ENCODE results near the gene RSRC1.
"Not testable (repeated sequence)": the region's sequence is repeated elsewhere in the genome, so short reads cannot be mapped to it uniquely, and the experiment has no call there.

Gene RSRC1

DNA sequence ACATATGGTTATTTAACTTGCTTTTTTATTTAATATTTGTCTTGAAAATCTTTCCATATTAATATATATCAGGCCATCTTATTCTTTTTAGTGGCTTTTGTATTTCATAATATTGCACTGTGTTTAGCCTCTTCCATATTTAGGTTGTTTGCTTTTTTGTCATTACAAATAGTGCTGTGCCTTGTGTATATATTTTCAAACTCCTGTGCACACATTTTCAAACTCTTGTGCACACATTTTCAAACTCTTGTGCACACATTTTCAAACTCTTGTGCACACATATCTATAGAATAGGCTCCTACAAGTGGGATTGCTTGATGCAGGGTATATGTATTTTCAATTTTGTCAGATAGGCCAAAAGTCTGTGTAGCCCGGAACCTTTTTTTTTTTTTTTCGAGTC is 343.1 kb downstream of the RSRC1 start:
- in situ Hi-C loops (cut with MboI; ENCODE audit: low sequenced_read_pairs): no loop called here

DNA sequence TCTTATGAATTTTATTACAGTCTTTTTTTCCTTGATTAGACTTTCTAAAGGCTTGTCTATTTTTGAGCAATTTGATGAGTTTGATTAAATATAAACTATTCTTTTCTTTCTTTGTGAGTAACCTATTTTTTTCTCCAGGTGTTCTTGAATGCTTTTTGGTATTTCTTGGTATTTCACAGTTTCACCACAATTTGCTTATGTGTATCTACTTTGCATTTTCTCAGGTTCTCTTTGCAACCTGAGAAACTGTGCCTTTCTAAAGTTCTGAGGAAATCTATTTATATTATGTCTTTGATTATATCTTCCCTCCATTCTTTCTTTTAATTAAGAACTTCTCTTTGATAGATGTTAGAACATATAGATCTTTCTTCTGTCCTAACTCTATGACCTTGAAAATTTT is 344.0 kb downstream of the RSRC1 start:
- in situ Hi-C loops (cut with MboI; ENCODE audit: low sequenced_read_pairs): no loop called here

DNA sequence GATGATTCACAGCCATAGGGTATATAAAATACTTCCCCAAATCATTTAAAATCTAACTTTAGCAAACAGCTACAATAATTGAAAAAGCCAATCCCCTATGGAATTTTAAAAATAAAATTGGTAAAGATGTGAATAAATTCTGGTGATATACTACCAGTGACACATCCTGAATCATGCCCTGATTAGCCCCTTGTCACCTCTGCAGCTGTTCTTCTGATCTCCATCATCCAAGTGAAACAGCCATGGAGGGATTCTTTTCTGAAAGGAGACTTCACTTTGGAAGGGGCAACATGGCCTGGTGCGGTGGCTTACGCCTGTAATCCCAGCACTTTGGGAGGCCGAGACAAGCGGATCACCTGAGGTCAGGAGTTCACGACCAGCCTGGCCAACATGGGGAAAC is 345.5 kb downstream of the RSRC1 start:
- in situ Hi-C loops (cut with MboI; ENCODE audit: low sequenced_read_pairs): no loop called here

DNA sequence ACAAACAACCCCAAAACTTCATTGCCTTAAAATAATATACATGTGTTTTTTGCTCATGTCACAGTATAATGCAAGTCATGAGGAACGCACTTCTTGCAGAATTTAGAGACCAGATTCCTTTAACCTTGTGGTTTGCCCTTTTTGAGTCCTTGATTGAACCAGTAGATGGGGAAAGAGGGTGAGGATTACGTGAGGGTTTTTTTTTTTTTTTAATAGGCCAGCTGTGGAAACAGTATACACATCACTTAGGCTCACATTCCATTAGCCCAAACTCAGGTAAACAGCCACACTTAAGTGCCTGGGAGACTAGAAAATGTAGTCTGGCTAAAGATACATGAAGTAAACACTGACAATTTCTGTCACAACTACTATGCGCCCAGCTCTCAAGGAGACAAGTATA is 346.2 kb downstream of the RSRC1 start:
- in situ Hi-C loops (cut with MboI; ENCODE audit: low sequenced_read_pairs): no loop called here

DNA sequence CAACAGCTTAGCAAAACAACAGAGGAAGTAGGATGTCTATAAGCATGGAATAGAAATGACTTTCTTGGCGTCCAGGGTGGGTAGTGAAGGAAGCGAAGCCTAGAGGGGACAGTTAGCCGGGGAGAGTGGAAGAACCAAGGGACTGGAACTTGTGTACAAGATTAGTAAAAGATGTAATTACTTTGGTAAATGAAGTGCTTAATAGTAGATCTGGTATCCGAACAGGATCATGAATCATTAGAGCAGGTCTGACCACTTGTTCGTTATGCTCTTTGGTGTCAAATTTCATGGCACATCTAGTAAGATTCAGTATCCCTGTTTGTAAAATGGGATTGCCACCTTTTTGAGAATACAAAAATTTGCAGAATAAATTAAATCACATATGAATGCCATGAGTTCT is 348.6 kb downstream of the RSRC1 start:
- in situ Hi-C loops (cut with MboI; ENCODE audit: low sequenced_read_pairs): no loop called here

DNA sequence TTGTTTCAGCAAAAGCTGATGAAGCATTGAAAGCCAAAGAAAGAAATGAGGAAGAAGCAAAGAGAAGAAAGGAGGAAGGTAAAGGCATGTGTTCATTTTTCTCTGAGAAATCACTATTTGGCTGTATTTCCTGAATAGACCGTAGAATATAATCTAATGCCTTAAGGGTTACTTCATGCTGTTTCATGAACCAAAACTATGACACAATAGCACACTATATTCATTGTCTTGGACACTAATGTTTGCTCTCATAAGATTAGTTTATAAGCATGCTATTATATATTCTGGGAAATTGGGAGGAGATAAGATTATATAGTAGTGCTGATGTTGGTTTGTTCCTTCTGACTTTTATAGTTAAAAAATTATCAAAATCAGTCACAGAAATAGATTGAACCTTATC is 351.0 kb downstream of the RSRC1 start:
- in situ Hi-C loops (cut with MboI; ENCODE audit: low sequenced_read_pairs): no loop called here

DNA sequence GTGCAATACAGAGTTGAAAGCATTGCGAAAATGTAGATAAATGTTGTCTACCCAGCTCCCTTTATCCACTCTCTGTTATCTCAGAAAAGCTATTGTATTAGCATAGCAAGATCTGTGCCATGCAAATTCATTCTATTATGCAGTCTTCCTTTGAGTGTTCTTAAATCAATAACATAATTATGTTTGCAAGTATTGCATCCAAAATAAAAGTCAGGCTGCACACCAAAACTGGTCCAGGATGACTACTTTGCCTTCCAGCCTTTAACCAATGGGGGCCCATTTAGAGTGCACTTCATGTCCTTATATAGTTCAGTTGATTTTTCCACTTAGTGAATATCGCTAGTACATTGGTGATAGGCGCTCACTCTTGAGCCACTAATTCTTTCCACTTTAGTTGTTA is 353.7 kb downstream of the RSRC1 start:
- in situ Hi-C loops (cut with MboI; ENCODE audit: low sequenced_read_pairs): no loop called here

DNA sequence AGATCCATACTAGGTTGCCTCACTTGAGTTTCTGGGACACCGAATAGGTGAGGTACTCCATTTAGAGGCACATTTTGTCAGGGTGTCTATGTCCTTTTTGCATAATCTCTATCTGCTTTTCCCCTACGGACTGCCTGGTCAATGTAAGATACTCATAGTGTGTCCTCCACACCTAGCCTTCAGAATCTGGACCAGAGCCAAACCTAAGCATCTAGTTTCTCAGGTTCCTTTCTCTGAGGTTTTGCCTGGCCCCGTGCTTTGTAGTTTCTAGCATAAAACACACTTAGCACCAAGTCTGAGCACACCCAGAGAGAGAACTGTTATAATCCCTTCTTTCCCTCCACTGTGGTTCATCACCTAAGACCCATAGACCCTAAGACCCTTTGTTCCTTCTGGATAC is 355.2 kb downstream of the RSRC1 start:
- in situ Hi-C loops (cut with MboI; ENCODE audit: low sequenced_read_pairs): no loop called here

DNA sequence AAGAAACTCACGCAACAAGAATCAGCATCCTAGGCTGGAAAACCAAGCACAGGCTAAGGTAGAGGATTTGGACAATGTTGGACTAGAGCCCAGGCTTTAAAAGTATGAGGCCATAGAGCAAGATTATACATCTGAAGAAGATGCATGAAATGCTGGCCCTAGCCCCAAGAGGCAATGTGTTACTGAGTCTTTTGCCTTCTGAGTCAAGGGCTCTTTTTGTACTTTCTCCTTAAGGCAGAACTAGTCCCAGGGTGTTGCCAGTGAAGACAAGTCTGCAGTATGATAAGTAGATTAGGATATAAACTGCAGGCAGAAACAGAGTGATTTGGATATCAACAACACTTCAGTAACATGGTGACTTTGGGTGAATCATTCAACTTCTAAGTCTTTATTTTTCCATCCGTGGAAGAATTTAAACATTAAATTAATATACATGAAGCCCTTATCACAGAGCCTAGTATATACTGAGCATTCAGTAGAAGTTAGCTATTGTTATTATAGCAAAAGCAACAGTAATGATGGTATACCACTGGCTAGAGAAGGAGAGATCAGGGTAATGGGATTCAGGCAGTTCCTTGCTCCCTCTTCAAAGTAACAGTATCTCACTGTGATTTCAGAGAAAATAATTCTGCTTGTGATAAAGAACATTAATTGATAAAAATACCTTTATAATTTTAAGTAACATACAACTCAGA is 361.2 kb downstream of the RSRC1 start:
- in situ Hi-C loops (cut with MboI; ENCODE audit: low sequenced_read_pairs): no loop called here

DNA sequence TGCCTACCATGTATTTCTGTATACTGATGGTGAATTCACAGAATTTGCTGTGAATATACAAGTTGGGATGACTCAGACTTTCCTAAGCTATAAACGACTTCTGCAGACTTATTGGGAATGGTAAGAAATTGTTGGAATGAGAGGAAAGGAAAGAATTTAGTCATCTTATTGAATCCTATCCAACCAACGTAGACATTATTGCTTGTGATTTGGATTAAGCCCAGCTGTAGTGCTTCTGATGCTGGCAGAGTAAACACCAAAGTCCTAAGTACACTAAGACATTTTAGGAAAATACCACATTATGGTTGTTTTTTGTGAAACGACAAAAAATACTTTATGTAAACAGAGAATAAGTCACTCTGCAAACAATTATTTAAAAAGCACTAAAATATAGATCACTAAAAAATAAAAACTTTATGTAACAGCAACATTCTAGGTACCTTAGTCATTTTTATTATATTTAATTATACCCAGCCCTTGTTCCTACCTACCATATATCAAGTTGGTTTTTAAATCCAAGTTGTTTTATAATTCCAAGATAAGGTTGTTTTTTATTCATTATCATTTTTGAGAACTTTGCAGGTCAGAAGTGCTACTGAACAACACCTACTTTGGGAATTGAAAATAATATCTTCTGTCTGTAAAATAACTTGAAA is 361.9 kb downstream of the RSRC1 start:
- in situ Hi-C loops (cut with MboI; ENCODE audit: low sequenced_read_pairs): no loop called here

DNA sequence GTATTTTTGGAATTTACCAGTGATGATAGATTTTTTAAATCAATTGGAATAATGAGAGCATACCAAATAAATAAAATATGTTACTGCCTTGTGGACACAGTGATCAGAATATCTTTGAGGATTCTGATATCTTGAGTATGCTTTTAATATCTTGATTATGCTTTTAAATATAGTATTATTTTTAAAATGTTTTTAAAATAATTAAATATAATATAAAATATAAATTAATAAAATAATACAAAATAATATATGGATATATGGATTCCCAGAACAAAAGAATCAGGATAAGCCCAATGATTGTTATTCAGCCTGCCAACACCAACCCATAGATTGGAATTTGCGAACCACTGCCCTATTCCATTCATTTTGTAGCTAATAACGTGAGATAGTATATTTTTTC is 369.2 kb downstream of the RSRC1 start:
- in situ Hi-C loops (cut with MboI; ENCODE audit: low sequenced_read_pairs): no loop called here

DNA sequence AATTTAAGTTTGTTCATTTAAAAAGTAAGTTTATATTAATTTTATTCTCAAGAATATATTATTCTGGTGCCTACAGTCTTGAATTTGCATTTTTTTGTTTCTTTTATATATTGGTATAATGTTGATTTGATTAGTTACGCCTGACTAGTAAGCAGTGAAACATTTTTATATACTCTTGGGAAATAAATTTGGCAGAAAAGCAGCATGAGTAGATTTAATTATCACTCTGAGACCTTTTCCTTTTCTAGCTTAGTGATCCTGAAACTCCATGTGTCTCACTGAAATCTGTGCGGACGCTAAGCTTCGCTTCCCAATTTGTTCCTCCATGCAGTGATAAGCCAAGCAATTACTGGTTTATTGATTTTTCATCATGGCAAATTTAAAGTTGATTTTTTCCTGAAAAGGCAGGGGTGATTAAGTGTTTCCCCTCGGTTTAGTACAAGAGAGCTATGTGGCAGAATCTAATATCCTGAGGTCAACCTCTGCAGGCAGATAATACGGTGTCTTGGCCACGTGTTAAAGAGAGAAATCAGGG is 373.9 kb downstream of the RSRC1 start:
- in situ Hi-C loops (cut with MboI; ENCODE audit: low sequenced_read_pairs): no loop called here

DNA sequence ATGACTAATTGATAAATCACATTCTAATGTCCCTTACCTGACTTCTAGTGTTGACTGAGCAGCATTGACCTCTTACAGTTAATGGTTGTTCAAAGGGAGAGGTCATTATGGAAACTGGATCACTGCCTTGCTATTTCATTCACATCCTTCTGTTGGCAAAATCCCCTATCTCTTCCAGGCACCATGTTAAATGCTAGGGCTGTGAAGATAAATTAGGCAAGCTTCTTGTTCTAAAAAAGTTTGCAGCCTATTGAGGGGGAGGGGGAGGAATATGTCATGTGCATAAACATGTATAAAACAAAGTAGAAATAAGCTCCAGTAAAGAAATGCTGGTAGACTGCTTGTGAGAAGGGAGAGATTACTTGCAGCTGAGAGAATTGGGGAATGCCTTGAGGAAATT is 376.3 kb downstream of the RSRC1 start:
- in situ Hi-C loops (cut with MboI; ENCODE audit: low sequenced_read_pairs): no loop called here

DNA sequence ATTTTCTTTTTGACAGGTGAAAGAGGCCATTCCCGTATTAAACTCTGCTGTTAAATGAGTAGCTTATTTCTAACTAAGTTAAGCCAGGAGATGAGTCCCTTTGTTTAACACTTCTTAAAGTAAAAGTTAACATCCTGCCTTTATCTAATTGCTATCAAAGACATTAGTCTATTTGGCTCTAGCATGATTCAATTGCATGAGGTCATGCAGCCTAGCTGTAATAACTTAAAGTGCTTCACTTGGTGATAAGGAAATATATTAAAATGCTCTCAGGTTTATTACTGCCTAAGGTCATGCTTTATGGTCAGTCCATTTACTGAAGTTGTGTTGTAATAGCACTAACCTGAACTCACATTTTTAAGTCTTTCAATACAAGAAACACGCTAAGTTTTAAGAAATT is 378.8 kb downstream of the RSRC1 start:
- in situ Hi-C loops (cut with MboI; ENCODE audit: low sequenced_read_pairs): no loop called here

DNA sequence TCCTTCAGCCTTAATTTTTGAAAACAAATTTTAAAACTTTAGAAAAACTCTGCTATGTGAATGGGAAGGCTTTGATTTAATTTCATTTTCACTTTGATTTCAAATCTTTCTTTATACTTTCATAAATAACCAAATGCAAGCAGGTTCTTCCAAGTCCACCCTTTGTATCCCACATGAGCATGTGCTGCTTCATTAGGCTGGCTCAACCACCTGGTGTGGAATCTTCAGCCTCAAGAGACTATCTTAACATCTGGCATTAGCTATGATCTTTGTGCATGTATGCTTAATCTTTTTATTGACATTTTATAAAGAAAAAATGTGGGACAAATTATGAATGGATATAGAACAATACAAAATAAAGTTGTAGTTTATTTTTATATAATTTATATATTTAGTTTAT is 379.3 kb downstream of the RSRC1 start:
- in situ Hi-C loops (cut with MboI; ENCODE audit: low sequenced_read_pairs): no loop called here

DNA sequence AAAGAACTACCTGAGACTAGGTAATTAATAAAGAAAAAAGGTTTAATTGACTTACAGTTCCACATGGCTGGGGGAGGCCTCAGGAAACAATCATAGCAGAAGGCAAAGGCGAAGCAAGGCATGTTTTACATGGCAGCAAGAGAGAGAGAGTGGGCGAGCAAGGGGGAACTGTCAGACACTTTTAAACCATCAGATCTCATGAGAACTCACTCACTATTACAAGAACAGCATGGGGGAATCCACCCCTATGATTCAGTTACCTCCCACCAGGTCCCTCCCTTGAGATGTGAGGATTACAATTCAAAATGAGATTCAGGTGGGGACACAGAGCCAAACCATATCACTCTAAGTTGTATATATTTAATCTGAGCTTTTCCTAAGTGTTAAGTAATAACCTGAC is 382.1 kb downstream of the RSRC1 start:
- in situ Hi-C loops (cut with MboI; ENCODE audit: low sequenced_read_pairs): no loop called here

DNA sequence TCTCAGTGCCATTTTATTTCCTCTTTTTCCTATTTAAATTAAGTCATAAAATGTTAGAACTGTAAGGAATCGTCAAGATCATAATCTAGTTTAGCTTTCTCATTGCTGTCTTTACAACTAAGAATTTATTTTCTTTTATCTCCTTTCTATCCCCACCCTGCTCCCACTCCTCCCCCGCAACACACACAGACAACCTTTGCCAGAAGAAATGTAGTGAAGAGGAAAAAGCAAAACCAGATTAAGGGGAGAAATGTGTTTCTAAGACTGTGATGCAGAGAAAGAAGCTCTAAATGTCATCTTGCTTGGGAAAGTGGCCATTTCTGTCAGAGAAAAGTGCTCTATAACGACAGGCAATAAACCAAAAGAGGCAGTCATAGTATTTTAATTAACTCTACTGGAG is 382.8 kb downstream of the RSRC1 start:
- in situ Hi-C loops (cut with MboI; ENCODE audit: low sequenced_read_pairs): no loop called here

DNA sequence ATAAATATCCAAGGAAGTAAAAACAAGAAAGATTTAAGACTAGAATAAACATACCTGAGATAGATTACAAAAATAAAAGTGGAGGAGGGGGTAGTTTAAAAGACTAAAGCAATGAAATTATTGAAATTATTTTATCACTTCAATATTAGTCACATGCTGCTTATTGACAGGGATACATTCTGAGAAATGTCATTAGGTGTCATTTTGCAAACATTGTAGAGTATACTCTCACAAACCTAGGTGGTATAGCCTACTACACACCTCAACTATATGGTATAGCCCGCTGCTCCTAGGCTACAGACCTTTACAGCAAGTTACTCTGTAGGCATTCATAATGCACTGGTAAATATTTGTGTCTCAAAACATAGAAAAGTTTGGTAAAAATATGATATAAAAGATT is 384.0 kb downstream of the RSRC1 start:
- in situ Hi-C loops (cut with MboI; ENCODE audit: low sequenced_read_pairs): no loop called here

DNA sequence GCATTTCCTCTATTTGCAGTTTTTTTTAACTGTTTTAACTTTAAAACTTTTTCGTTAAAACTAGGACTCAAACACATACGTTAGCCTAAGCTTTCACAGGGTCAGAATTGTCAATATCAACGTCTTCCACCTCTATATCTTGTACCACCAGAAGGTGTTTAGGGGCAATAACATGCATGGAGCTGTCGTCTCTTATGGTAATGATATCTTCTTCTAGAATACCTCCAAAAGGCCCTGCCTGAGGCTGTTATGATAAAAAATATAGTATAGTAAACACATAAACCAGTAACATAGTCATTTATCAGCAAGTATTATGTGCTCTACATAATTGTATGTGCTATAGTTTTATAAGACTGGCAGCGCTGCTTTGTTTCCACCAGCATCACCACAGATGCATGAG is 384.8 kb downstream of the RSRC1 start:
- in situ Hi-C loops (cut with MboI; ENCODE audit: low sequenced_read_pairs): no loop called here

DNA sequence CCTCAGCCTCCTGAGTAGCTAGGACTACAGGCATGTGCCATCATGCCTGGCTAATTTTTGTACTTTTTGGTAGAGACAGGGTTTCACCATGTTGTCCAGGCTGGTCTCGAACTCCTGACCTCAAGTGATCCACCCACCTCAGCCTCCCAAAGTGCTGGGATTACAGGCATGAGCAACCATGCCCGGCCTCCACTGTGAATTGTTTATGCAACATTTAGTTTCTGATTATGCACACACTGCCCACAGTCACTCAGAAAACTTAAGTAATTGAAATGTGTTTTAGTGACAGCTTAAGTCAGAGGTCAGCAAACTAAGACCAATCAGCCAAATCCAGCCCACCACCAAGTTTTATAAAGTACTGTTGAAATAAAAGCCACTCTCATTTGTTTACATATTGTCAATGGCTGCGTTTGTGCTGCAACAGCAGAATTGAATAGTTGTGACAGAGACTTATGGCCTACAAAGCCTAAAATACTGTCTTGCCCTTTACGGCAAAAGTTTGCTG is 385.6 kb downstream of the RSRC1 start:
- in situ Hi-C loops (cut with MboI; ENCODE audit: low sequenced_read_pairs): not testable (repeated sequence)

DNA sequence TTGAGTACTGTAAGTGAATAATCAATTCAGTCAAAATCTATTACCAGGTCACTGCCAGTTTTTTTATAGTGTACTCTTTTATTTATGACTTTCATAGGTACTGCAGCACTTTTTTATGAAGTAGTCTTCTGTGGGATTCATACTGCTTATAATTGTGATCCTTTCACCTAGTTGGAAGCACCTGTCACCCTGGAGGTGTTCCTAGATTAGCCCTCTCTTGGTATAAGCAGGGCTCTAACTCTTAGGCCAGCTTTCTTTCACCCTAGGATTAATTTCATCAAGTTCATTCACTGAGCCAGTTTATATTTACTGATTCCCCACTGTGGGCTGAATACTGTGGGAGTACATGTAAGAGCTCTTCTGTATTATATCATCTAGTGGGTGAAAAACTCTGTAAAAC is 395.2 kb downstream of the RSRC1 start:
- in situ Hi-C loops (cut with MboI; ENCODE audit: low sequenced_read_pairs): no loop called here

DNA sequence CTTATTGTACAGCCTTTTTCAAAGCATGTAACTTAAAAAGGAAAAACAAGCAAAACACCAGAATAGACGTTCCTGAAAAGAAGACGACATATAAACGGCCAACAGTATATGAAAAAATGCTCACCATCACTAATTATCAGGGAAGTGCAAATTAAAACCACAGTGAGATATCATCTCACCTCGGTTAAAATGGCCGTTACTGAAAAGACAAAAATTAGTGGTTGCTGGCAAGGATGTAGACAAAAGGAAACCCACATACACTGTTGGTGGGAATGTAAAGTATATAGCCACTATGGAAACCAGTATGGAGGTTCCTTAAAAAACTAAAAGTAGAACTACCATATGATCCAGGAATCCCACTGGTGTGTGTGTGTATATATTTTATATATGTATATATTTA is 396.6 kb downstream of the RSRC1 start:
- in situ Hi-C loops (cut with MboI; ENCODE audit: low sequenced_read_pairs): no loop called here

DNA sequence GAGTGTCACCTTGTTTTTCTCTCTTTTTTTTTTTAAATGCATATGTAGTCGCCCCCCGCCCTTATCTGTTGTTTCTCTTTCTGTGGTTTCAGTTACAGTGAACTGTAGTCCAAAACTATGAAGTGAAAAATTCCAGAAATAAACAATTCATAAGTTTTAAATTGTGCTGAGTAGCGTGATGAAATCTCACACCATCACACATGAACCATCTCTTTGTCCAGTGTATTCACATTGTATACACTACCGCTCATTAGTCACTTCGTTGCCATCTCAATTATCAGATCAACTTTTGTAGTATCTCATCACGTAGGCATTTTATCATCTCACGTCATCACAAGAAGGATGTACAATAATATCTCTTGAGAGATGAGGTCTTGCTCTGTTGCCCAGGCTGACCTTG is 398.6 kb downstream of the RSRC1 start:
- in situ Hi-C loops (cut with MboI; ENCODE audit: low sequenced_read_pairs): no loop called here

All from HL-60/S4 (cell line).